Mucosa of descending colon (tissue), 3 donors: ENCODE data around the gene NAP1L4. TPM values are rescaled to one million over a fixed set of nuclear protein-coding genes. Genes with fewer than 3 reads are reported as not detected.
"Not testable (repeated sequence)": the region's sequence is repeated elsewhere in the genome, so short reads cannot be mapped to it uniquely, and the experiment has no call there.

Experiments used
- ATAC-seq: fragments of 200-7000 bp; cut with Tn5 transposase; one replicate; pipeline ENCODE4 v1.9.1; 2020; ENCODE audit warnings: mild to moderate bottlenecking, moderate library complexity
- DNase-seq, 3 donors: peaks; one replicate each; pipeline ENCODE4 v3.0.0-alpha.2; 2020
- H3K36me3 ChIP-seq: fragments of 200-600 bp; one replicate; pipeline ENCODE4 v1.8.0; 2021; ENCODE audit warnings: low read depth, mild to moderate bottlenecking
- H3K4me1 ChIP-seq: fragments of 200-600 bp; one replicate; pipeline ENCODE4 v1.8.0; 2021; ENCODE audit warnings: low read depth, mild to moderate bottlenecking
- H3K4me3 ChIP-seq: fragments of 200-600 bp; one replicate; pipeline ENCODE4 v1.8.0; 2021; ENCODE audit warnings: mild to moderate bottlenecking
- H3K9me3 ChIP-seq: fragments of 200-600 bp; one replicate; pipeline ENCODE4 v1.8.0; 2021; ENCODE audit warnings: mild to moderate bottlenecking
- intact Hi-C, 2 donors: fragments of 100-400 bp; cut with DNase I in 1 of 2; cut with micrococcal nuclease in 1 of 2; formaldehyde crosslinking; loops; one replicate each; pipeline versions ENCODE4 v1.11.0 to v1.11.1; 2022; cut with DNase I, micrococcal nuclease
- total RNA-seq, 3 donors: library from RNA; stranded (reverse); fragmentation: NEBNext Ultra II Directional in 2 of 3; extraction: Animal tissue kit (Norgen Biotek cat#: 25700) in 2 of 3; gene quantifications; one replicate each; pipeline versions ENCODE4 v1.2.1 to v1.2.4, GENCODE V29; 2021 to 2023
- TF ChIP-seq, protein P1 (sequence below): fragments of 200-600 bp; IDR thresholded peaks from one replicate; pipeline ENCODE4 v1.8.0; 2022; ENCODE audit warnings: antibody characterized with exemption, mild to moderate bottlenecking
- donor health status: DM: no; HTN: no; CAD: no; lungs with moderate emphysema.
- donor health status: DM: no; HTN: no; CAD: no.
- donor health status: DM: no; HTN: yes; CAD: no.

The NAP1L4 gene
- total RNA-seq, 3 donors from 2014 or later: 94.0 to 116 (median 99.8) TPM

GRCh38 chr11:2908130-2908529, 84.0 kb downstream of the NAP1L4 start:
- intact Hi-C loops: no loop called here
- TF ChIP-seq, protein P1, sequence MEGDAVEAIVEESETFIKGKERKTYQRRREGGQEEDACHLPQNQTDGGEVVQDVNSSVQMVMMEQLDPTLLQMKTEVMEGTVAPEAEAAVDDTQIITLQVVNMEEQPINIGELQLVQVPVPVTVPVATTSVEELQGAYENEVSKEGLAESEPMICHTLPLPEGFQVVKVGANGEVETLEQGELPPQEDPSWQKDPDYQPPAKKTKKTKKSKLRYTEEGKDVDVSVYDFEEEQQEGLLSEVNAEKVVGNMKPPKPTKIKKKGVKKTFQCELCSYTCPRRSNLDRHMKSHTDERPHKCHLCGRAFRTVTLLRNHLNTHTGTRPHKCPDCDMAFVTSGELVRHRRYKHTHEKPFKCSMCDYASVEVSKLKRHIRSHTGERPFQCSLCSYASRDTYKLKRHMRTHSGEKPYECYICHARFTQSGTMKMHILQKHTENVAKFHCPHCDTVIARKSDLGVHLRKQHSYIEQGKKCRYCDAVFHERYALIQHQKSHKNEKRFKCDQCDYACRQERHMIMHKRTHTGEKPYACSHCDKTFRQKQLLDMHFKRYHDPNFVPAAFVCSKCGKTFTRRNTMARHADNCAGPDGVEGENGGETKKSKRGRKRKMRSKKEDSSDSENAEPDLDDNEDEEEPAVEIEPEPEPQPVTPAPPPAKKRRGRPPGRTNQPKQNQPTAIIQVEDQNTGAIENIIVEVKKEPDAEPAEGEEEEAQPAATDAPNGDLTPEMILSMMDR: no peak
- ATAC-seq: no peak
- Histone ChIP-seq H3K4me3 (no peak overlapping the region), H3K4me1 (peaks cover 34% of the 10 kb centered on the region), H3K36me3 (no peaks in the 10 kb centered on the region), H3K9me3 (no peaks in the 10 kb centered on the region)
- no peak for DNase-seq

DNA sequence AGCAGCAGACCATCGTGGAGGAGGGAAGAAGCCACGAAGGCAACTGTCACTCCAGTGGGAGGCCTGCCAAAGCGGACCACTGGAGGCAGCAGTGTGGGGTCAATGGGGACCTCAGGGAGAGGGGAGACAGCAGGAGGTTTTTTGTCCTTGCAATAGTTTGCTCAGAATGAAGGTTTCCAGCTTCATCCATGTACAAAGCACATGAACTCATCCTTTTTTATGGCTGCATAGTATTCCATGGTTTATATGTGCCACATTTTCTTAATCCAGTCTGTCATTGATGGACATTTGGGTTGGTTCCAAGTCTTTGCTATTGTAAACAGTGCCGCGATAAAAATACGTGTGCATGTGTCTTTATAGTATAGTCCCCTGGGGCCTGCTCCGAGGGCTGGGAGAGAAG, 86.8 kb downstream of the NAP1L4 start:
- H3K4me1 ChIP-seq: peaks cover 16% of the 10 kb centered on the region
- intact Hi-C loops, DNase-seq, H3K36me3 ChIP-seq, H3K4me3 ChIP-seq, H3K9me3 ChIP-seq, ATAC-seq: not testable (repeated sequence)

DNA sequence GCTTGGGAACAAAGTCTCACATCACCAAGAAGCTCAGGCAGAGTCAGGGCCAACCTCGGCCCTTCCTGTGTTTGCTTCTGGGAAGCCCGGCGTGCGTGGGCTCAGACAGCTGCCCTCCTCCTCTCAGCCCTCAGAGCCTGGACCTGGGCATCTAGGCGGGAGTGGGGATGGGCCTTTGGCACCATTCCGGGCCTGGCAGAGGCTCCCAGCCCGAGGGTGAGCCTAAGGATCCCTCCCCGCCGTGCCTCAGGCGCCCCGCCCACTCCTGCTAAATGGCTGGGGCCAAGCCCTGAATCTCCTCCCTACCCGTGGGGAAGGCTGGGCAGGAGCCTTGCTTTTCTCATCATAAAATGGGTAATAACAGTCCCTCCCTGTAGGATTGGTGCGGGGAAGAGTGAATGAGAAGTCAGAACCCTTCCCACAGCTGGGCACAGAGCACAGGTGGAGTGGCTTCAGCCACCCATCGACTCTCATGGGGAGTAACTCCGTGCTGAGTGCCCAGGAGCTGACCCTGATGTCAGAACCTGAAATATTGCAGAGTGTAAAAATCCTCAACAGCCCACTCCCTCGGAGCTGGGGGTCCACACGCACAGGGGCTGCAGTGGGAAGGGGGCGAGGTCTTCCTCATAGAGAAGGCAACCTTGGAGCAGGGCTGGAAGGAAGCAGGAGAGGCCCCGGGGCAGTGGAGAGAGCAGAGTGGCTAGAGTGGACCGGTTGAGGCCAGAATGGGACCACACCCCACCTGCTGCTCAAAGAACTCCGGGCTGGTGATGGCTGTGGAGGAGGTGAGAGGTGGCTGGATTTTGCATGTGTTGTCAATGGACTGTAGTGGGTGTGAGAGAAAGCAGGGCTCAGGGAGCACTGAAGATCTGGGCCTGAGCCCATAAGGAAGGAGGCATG, 87.7 kb downstream of the NAP1L4 start:
- Histone ChIP-seq H3K4me3 (no peak overlapping the region), H3K9me3 (no peaks in the 10 kb centered on the region), H3K4me1 (peaks cover 16% of the 10 kb centered on the region), H3K36me3 (no peaks in the 10 kb centered on the region)
- intact Hi-C loops: no loop called here
- DNase-seq (peak; percentile 94 to 96 (median 94)), ATAC-seq (peak; percentile 72)
- TF ChIP-seq, protein P1: no peak

GRCh38 chr11:2903672-2904011, 88.5 kb downstream of the NAP1L4 start:
- H3K4me3 ChIP-seq: no peak overlapping the region
- ATAC-seq (peak; percentile 44), DNase-seq (peak; percentile 79 to 82 (median 82))
- TF ChIP-seq, protein P1: no peak
- H3K36me3 ChIP-seq: no peaks in the 10 kb centered on the region
- H3K4me1 ChIP-seq: peaks cover 16% of the 10 kb centered on the region
- intact Hi-C loops: no loop called here
- no peaks in the 10 kb centered on the region for H3K9me3 ChIP-seq

DNA sequence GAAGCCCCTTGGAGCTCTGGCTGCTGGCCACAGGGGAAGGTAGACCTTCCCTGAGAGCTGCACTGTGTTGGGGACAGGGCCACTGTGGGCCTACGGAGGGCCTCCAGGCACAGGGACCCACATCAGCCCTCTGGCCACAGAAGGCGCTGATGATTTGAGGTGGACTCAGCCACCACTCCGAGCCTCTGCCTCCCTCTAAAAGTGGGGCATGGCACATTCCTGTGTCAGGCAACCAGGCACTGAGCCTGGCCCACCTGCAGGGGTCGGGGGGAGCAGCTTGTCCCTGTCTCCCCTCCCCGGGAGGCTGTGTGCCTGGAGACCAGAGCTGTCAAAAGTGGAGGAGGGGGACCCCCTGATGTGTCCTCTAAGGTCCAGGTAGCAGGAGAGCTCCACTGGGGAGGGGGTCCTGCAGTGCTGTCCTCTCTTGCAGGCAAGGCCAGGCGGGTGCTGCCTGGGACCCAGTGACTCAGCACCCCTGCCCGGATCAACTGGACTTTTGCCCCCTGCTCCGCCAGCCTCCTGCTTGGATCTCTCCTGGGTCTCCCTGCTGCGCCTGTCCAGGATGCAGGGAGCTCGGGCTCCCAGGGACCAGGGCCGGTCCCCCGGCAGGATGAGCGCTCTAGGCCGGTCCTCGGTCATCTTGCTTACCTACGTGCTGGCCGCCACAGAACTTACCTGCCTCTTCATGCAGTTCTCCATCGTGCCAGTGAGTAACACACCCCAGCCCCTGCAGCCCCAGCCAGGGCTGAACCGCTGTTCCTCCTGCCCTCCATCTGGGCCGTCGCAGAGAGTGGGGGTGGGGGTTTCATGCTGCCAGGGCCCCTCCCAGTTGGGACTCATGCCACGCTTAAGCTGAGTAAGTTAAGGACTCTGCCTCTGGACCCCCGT, 89.1 kb downstream of the NAP1L4 start:
- peak overlapping the region; percentile 57 for H3K4me3 ChIP-seq
- ATAC-seq (peak; percentile 49), DNase-seq (peak; percentile 70 to 83 (median 81))
- peaks cover 16% of the 10 kb centered on the region for H3K4me1 ChIP-seq
- no peaks in the 10 kb centered on the region for H3K9me3 ChIP-seq
- H3K36me3 ChIP-seq: no peaks in the 10 kb centered on the region
- TF ChIP-seq, protein P1: no peak
- intact Hi-C loops: no loop called here
